ENCODE measurements around the gene AMPD2.
A peak's percentile ranks its signal among the peaks of the same experiment; 100 is the strongest.
"Not testable (repeated sequence)": the region's sequence is repeated elsewhere in the genome, so short reads cannot be mapped to it uniquely, and the experiment has no call there.

The AMPD2 gene

DNA sequence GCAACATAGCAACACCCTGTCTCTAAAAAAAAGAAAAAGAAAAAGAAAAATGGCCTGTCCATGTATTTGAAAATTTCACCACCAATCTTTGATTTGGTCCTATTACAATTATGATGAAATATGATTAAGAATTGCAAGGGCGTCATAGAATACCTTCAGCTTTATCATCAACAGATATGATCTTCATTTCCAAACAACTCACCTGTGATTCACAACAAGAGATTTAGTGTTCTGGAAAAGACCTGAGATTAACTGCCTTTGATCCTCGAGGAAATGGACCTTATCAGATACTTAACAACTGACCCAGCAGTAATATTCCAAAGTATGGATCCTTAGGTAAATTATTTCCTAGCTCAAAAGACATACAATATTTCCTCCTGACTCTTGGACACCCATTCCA is 32.8 kb downstream of the AMPD2 start:
- no peak for DNase-seq (ENCODE audit: low read depth)

DNA sequence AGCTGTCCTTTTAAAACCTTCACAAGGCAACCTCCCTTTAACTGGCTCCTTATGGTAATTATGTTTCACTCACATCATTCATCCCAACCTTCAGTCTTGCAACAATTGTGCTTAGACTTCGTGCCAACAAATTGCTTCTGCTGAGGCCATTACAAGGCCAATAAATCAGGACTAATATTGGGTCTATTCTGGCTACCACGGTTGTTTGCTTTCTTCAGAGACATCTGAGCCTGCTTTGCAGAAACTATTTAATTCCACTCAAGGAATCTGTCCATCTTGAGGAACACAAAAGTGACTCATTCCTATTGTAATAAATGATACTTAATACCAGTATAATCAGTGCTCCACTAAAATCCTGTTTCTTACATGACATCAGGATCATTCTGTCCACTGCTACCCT is 33.7 kb downstream of the AMPD2 start:
- no peak for DNase-seq (ENCODE audit: low read depth)

DNA sequence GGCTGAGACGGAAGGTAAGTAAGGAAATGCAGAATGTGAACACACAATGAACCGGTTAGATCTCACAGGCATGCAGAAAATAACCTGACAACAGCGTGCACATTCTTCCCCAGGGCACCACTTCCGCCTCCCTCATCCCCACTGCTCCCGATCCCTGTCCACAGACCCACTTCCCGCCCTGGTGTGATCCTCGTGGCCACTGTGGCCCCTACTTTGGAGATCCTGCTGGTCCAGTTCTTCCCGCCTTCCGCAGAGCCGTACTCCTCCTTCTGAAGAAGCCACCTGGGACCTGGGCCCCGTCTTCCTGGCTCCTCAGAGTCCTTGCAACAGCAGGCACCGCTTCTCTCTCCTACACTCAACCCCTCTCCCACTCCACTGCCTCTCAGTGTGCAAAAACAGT is 34.9 kb downstream of the AMPD2 start:
- DNase-seq (ENCODE audit: low read depth), result no peak

DNA sequence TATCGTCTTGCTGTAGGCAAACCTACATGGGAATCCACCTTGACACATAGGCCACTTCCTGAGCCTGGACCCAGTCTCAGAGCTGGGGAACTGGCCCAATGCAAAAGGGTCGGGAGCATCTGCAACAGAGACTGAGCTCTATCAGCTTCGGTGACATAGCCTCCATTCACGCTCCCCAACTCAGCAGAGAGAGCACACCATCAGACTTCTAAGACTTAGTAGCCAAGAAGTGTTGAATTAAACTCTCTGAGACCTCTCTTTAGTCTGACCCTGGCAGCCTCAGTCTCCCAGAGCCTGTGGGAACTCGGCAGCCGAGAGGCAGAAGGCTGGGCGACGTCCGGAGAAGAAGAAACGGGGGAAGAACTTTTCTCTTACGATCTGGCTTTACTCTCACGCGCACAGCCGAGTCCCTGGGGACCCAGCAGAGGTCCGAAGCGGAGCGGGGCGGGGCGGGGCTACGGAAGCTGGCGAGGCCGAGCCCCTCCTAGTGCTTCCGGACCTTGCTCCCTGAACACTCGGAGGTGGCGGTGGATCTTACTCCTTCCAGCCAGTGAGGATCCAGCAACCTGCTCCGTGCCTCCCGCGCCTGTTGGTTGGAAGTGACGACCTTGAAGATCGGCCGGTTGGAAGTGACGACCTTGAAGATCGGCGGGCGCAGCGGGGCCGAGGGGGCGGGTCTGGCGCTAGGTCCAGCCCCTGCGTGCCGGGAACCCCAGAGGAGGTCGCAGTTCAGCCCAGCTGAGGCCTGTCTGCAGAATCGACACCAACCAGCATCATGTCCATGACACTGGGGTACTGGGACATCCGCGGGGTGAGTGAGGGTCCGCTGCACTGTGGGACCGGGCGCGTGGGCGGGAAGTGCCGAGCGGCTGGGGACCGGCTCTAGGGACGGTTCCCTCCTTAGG is 36.2 kb downstream of the AMPD2 start, which contains the start of gene GSTM4:
Gene GSTM4, plus strand, starts transcription at position 485 of the 905 bp plus-strand sequence. Its CDS starts 291 bp downstream, at position 776.
- DNase-seq (ENCODE audit: low read depth), result no peak

DNA sequence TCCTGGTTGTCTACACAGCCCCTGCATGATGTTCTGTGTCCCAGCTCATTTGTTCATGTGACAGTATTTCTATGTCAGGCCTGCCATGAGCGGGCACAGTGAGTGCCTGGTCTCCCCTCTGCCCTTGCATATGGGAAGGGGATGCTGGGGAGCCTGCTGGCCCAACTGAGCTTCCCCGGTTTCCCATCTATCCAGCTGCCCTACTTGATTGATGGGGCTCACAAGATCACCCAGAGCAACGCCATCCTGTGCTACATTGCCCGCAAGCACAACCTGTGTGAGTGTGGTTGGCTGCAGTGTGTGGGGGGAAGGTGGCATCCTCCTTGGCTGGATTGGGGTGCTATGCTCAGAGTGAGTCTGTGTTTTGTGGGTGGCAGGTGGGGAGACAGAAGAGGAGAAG is 37.8 kb downstream of the AMPD2 start:
- DNase-seq (ENCODE audit: low read depth), result no peak

DNA sequence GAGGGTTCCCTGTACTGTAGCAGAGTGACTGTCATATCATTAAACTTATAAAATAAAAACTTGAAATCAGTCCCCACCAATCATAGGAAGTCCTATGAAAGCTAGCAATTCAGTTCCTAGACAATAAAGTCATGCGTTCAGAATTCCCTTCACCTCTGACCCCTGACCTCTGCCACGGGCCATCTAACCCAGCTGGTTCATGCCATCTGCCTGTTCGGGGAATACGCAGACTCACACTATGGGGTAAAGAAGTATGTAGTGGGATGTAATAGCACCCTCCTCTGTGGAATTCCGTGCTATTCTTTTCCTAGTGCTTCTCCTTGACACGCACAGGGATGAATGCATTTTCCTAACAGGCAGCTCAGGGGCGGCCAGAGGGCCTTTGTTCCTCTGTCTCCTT is 38.3 kb downstream of the AMPD2 start:
- no peak for DNase-seq (ENCODE audit: low read depth)

DNA sequence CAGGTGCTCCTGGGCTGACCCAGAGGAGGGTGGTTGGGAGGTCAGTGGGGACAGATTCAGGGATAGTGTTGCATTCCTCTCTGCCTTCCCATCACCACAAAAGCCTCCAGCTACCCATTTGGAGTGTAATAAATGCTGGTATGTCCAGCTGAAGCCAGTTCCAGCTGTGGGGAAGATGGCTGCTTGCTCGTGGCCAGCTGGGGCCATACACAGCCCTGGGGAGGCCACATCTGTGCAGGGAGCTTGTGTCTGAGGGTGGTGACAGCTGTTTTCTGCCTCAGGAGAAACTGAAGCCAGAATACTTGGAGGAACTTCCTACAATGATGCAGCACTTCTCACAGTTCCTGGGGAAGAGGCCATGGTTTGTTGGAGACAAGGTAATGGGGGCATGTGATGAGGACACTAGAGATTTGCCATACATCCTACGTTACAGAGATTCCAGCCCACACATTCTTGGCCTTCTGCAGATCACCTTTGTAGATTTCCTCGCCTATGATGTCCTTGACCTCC is 39.0 kb downstream of the AMPD2 start:
- DNase-seq (ENCODE audit: low read depth), result no peak

DNA sequence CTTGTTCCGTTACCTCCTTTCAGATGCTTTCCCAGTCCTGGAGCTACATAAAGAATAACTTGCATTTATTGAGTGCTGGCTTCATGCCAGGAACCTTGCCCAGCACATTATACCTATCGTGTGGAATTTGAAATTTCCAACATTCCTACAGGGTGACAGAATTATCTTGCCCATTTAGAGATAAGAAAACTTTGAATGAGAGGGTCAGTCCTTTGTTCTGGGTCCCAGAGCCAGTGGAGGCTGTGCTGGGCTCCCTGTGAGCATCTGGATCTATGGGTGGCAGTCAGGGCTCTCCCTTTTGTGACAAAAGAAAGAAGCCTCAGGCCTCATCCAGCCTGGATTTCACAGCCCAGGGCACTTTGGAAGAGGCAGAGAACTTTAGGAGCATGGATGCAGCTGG is 39.5 kb downstream of the AMPD2 start:
- no peak for DNase-seq (ENCODE audit: low read depth)

DNA sequence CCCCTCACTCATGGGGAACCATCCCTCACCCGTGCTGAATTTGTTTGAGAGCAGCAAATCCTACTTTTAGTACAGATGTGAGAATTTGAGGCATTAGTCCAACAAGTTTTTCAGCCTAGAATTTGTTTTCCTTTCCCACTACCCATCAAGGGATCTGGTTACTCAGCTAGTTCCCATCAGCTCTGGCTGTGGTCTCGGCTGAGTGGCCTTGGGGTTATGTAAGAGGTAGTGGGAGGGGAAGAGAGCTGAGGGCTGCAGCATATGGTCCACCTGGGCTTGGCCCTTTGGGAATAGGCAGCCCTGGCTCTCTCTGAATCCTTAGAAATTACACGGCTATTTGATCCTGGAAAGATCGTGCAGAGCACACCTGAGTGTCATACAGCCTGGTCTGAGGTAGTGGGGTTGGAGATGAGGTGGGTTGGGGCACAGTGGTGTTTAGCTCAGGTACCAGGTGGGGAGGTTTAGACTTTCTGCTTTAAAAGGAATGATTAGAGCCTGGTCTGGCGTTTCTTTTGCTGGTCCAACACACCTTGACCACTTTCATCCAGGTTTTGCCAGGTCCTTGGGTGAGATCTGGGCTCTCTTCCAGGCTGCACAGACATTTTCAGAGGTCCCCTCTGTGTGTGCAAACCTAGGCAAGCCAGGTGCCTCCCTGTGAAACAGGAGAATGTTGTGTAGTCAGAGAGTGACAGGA is 40.5 kb downstream of the AMPD2 start:
- no peak for DNase-seq (ENCODE audit: low read depth)

DNA sequence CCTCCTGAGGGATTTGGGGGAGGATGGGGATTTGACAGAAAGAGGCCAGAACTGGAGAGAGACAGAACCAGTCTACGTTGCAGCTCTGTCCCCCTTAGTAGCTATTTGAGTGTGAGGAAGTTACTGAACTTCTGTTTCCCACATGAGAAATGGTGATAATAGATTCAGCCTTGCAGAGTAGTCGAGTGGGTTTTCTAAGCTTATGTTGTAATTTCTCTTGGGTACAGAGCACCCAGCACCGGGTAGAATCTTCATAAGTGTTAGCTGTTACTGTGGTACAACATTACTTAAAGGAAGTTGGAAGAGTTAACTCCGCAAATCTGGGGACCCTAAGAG is 41.0 kb downstream of the AMPD2 start:
- DNase-seq (ENCODE audit: low read depth), result not testable (repeated sequence)

DNA sequence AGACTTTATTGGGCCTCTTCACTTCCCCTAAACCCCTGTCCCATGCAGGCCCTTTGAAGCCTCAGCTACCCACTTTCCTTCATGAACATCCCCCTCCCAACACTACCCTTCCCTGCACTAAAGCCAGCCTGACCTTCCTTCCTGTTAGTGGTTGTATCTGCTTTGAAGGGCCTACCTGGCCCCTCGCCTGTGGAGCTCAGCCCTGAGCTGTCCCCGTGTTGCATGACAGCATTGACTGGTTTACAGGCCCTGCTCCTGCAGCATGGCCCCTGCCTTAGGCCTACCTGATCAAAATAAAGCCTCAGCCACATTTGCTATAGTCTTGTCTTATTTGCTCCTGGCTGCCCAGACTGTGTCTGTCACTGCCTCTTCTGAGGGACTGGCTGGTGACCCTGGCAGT is 41.8 kb downstream of the AMPD2 start:
- DNase-seq (ENCODE audit: low read depth), result no peak

DNA sequence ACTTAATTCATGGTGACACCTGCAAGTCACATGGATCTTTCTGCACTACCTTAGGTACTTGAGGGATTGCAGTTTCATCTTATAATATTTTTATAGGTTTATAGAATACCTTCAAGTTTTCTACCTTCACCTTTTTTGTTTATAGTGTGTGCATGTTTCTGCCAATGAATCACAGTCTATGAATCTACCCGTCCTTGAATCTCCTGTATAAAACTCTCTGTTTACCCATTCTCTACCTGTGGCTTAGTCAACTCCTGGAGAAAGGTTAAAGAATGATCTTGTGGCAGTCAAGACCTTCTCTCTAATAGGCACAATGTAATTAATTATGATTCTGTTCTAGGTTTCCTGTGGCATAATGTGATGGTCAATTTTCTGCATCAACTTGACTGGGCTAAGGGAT is 45.0 kb downstream of the AMPD2 start:
- no peak for DNase-seq (ENCODE audit: low read depth)

DNA sequence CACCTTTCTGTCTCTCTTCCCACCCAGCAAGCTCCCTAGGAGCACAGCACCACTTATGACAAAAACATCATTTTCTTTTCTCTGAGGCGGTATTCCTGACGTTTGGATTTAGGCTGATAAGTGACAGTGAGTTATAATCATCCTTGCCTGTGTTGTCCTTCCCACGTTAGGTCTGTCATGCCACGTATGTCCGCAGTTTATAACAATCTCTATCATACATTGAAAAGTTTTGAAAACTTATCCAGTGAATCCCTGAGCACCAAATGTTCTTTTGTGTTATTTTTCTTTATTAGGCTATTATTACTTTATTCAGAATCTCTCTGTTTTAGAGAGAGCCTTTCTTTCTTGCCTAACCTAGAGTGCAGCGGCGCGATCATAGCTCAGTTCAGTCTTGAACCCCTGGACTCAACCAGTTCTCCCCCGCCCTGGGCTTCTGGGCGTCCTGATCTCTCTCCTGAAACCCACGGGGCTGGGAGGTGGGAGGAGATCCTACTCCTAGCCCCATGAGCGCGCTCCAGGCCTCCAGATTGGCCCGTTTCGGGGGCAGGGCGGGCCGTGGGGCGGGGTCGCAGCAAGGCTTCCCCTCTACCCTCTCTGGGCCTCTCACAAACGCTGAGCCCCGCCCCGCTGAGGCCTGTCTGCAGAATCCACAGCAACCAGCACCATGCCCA is 48.0 kb downstream of the AMPD2 start, which contains the start of gene GSTM2:
Gene GSTM2, plus strand, starts transcription at position 606 of the 671 bp plus-strand sequence. Its CDS starts 59 bp downstream, at position 665.
- peak; percentile 70 for DNase-seq (ENCODE audit: low read depth)

DNA sequence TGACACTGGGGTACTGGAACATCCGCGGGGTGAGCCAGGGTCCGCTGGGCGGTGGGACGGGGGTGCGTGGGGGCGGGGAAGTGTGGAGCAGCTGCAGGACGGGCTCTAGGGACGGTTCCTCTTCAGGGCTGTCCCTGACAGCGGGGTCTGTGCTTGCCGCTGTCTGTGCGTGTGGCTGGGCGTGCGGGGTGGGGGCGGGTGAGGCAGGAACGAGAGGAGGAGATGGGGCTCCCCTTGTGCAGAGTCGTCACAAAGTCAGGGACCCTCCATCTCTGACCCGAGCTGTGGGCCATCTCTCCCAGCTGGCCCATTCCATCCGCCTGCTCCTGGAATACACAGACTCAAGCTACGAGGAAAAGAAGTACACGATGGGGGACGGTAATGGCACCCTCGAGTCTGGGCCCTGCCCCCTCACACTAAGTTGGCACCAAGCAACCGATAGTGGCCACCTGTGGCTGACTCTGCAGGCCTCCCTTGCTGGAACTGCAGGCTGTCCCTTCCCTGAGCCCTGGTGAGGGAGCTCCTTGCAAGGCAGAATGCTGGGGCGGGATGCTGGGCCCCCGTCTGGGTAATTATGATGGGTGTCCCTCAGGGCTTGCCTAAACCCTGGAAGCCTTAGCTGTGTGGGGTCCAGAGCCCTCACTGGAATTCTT is 48.6 kb downstream of the AMPD2 start:
- DNase-seq (ENCODE audit: low read depth), result no peak

DNA sequence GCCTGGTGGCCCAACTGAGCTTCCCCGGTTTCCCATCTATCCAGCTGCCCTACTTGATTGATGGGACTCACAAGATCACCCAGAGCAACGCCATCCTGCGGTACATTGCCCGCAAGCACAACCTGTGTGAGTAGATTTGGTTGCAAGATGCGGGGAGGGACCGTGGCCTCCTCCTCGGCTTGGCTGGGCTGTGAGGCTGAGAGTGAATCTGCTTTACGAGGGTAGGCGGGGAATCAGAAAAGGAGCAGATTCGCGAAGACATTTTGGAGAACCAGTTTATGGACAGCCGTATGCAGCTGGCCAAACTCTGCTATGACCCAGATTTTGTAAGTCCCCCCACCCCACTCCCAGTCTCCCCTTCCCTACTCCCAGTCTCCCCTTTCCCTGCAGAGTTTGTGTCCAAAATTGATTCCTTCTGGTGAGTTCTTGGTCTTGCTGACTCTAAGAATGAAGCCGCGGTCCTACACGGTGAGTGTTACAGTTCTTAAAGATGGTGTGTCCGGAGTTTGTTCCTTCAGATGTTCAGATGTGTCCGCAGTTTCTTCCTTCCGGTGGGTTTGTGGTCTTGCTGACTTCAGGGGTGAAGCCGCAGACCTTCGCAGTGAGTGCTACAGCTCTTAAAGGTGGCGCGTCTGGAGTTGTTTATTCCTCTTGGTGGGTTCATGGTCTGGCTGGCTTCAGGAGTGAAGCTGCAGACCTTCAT is 49.8 kb downstream of the AMPD2 start:
- DNase-seq (ENCODE audit: low read depth), result no peak

DNA sequence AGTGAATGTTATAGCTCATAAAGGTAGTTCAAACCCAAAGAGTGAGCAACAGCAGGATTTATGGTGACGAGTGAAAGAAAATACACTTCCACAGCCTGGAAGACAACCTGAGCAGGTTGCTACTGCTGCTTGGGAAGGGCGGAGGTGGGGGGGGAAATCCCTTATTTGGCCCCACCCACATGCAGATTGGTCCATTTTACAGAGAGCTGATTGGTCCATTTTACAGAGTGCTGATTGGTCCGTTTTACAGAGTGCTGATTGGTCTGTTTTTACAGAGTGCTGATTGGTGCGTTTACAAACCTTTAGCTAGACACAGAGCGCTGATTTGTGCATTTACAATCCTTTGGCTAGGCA is 50.3 kb downstream of the AMPD2 start:
- DNase-seq (ENCODE audit: low read depth), result not testable (repeated sequence)

DNA sequence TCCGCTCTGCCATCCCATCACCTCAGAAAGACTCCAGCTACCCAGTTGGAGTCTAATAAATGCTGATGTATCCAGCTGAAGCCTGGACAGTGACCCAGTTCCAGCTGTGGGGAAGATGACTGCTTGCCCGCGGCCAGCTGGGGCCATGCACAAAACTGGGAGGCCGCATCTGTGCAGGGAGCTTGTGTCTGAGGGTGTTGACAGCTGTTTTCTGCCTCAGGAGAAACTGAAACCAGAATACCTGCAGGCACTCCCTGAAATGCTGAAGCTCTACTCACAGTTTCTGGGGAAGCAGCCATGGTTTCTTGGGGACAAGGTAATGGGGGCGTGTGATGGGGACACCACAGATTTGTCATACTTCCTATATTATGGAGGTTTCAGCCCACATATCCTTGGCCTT is 51.4 kb downstream of the AMPD2 start:
- no peak for DNase-seq (ENCODE audit: low read depth)

DNA sequence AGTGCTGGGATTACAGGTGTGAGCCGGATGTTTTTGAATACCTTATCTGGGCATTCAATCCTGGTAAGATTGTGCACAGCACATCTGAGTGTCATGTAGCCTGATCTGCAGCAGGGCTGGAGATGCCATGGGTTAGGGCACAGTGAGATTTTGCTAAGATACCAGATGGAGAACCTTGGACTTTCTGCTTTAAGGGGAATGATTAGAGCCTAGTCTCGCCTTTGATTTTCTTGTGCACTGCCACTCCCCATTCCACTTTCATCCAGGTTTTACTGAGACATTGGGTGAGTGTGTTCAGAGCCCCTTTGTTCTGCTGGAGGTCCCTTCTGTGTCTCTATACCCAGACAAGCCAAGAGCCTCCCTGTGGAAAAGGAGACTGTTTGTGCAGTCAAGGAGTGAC is 54.2 kb downstream of the AMPD2 start:
- not testable (repeated sequence) for DNase-seq (ENCODE audit: low read depth)

DNA sequence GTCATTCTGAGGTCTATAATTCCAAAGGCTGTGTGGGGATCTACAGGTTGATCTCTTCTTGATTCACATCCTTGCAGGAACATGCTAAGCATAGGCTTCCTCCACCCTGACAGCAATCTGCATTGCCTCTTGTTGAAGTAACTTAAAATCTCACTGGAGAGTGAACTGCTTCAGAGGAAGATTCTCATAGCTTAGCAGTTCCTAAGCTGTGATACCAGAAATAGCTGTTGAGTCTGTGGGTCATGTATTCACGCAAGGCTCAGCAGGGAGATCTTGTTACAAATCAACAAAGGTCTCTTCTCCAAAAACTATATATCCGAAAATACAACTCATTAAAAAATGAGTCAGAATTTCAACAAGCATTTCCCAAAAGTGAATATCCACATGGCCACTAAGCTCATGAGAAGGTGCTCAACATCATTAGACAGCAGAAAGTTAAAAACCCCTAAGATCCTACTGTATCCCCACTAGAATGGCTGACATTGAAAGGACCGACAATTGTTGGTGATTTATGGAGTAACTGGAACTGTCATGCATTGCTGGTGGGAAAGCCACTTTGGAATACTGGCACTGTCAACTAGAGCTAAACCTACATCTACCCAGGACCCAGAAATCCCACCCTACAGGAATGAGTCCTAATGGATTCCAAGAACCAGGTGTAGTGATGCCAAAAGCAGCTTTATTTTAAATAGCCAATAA is 57.2 kb downstream of the AMPD2 start:
- not testable (repeated sequence) for DNase-seq (ENCODE audit: low read depth)

DNA sequence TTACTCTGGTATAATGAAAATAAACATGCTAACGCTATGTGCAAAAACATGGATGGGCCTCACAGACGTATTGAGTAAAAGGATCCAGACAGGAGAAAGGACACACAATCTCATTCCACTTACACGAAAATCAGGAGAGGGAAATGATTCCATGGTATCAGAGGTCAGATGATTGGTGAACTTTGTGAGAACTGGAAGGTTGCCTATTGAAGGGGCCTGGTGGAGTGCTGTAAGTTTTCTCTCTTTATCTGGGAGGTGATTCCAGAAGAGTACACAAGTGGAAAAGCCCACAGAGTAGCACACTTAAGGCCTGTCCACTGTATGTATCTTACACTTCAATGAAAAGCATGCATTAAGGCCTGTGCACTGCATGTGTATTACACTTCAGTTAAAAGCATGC is 57.8 kb downstream of the AMPD2 start:
- DNase-seq (ENCODE audit: low read depth), result no peak

DNA sequence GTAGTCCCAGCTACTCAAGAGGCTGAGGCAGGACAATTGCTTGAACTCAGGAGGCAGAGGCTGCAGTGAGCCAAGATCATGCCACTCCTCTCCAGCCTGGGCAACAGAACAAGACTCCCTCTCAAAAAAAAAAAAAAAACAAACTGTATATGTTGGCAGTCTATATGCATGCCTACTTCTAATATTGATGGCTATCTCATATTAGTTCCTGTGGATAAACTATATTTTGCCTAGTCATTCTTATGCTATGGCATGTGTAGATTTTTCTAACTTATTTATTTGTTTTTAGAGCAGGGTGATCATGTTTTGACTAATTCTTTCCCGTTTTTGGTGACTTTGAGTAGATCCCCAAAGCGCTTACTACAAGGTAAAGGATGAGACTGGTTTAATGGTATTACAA is 59.0 kb downstream of the AMPD2 start:
- DNase-seq (ENCODE audit: low read depth), result not testable (repeated sequence)
